ENCODE results near the gene TGOLN2.

- TF ChIP-seq MAX (IDR thresholded peaks at IDR 0.05; ENCODE audit: low read depth, low read length) (no peak), EP300 (IDR thresholded peaks at IDR 0.05; ENCODE audit: borderline replicate concordance in 1 of 2, control insufficient read depth in 1 of 2, low read depth in 2 of 2, low read length in 2 of 2) (no peak), IRF3 (IDR thresholded peaks at IDR 0.05) (no peak), USF1 (IDR thresholded peaks at IDR 0.05; ENCODE audit: borderline replicate concordance, extremely low read length, insufficient read depth, low read depth, low read length) (no peak), CTCF (IDR thresholded peaks at IDR 0.05 in 2 of 3, conservative IDR thresholded peaks at IDR 0.05 in 1 of 3; ENCODE audit: control insufficient read depth in 2 of 3, extremely low read depth in 1 of 3, insufficient read depth in 1 of 3, low read depth in 3 of 3, low read length in 3 of 3) (no peak), TAF1 (IDR thresholded peaks at IDR 0.05; ENCODE audit: borderline replicate concordance, low read depth, low read length) (no peak), SIN3A (IDR thresholded peaks at IDR 0.05; ENCODE audit: low read depth, low read length) (no peak), BCLAF1 (IDR thresholded peaks at IDR 0.05) (no peak), EZH2 (IDR thresholded peaks at IDR 0.05; ENCODE audit: borderline replicate concordance, control insufficient read depth, low read depth, low read length) (no peak), CHD2 (IDR thresholded peaks at IDR 0.05; ENCODE audit: borderline replicate concordance, low read depth, low read length) (no peak), RFX5 (IDR thresholded peaks at IDR 0.05; ENCODE audit: low read depth, low read length) (no peak), CHD1 (IDR thresholded peaks at IDR 0.05; ENCODE audit: low read depth, low read length) (no peak)
Observed at GRCh38 chr2:85272357-85272756, 55.4 kb downstream of the TGOLN2 start.
